Astrocyte (in vitro differentiated cells and primary cell): Measurements from ENCODE around the gene KRT73. TPM values are rescaled to one million over a fixed set of nuclear protein-coding genes. Genes with fewer than 3 reads are reported as not detected.

Experiments used
- DNase-seq: peaks from one replicate; pipeline ENCODE4 v3.0.0-alpha.2; 2010; ENCODE audit warnings: low read depth
- FAIRE-seq: peaks from 2 replicates; lab custom pipeline; 2011; peaks lifted over from hg19 to GRCh38; lab: Jason Lieb, UNC
- H2AFZ ChIP-seq: 2 replicates; pipeline ENCODE4 v1.6.0; 2012; ENCODE audit warnings: low read depth, low read length, inconsistent platforms
- H3K27ac ChIP-seq: 2 replicates; pipeline ENCODE4 v1.5.1; 2011; ENCODE audit warnings: low read depth, low read length, inconsistent platforms
- H3K27me3 ChIP-seq: 2 replicates; pipeline ENCODE4 v1.6.0; 2011; ENCODE audit warnings: low read length, inconsistent platforms; ENCODE audit not compliant: insufficient read depth
- H3K36me3 ChIP-seq: 2 replicates; pipeline ENCODE4 v1.5.1; 2011; ENCODE audit warnings: low read length, inconsistent platforms; ENCODE audit not compliant: insufficient read depth
- H3K4me1 ChIP-seq: 2 replicates; pipeline ENCODE4 v1.5.1; 2011; ENCODE audit warnings: low read length, inconsistent platforms; ENCODE audit not compliant: insufficient read depth
- H3K4me2 ChIP-seq: 2 replicates; pipeline ENCODE4 v1.6.0; 2012; ENCODE audit warnings: low read length, inconsistent platforms
- H3K4me3 ChIP-seq: 2 replicates; pipeline ENCODE4 v1.5.1; 2011; ENCODE audit warnings: low read depth, mild to moderate bottlenecking, low read length, inconsistent platforms; ENCODE audit not compliant: insufficient read depth
- H3K79me2 ChIP-seq: 2 replicates; pipeline ENCODE4 v1.6.0; 2012; ENCODE audit warnings: mild to moderate bottlenecking, low read length, inconsistent platforms; ENCODE audit not compliant: insufficient read depth
- H3K9ac ChIP-seq: 2 replicates; pipeline ENCODE4 v1.6.0; 2012; ENCODE audit warnings: mild to moderate bottlenecking, low read length, inconsistent platforms
- H3K9me3 ChIP-seq: 2 replicates; pipeline ENCODE4 v1.5.1; 2012; ENCODE audit warnings: low read depth, mild to moderate bottlenecking, low read length, inconsistent platforms; ENCODE audit not compliant: insufficient read depth
- H4K20me1 ChIP-seq: 2 replicates; pipeline ENCODE4 v1.6.0; 2012; ENCODE audit warnings: low read length, inconsistent platforms; ENCODE audit not compliant: insufficient read depth
- H3K27ac Mint-ChIP-seq: one replicate; pipeline ENCODE4 v1.8.0; 2021; ENCODE audit warnings: mild to moderate bottlenecking, mixed read lengths; ENCODE audit not compliant: unreplicated experiment
- H3K27me3 Mint-ChIP-seq: one replicate; pipeline ENCODE4 v1.8.0; 2021; ENCODE audit warnings: low read depth, mixed read lengths; ENCODE audit not compliant: unreplicated experiment
- H3K36me3 Mint-ChIP-seq: one replicate; pipeline ENCODE4 v1.8.0; 2021; ENCODE audit warnings: low read depth, mixed read lengths; ENCODE audit not compliant: unreplicated experiment
- H3K4me1 Mint-ChIP-seq: one replicate; pipeline ENCODE4 v1.8.0; 2021; ENCODE audit warnings: low read depth, mixed read lengths; ENCODE audit not compliant: unreplicated experiment
- H3K4me3 Mint-ChIP-seq: one replicate; pipeline ENCODE4 v1.8.0; 2021; ENCODE audit warnings: mild to moderate bottlenecking, moderate library complexity, mixed read lengths; ENCODE audit not compliant: unreplicated experiment
- H3K9me3 Mint-ChIP-seq: one replicate; pipeline ENCODE4 v1.8.0; 2021; ENCODE audit warnings: mild to moderate bottlenecking, mixed read lengths; ENCODE audit not compliant: unreplicated experiment
- CTCF ChIP-seq: IDR thresholded peaks from 2 replicates; pipeline ENCODE4 v1.5.1; 2011; ENCODE audit warnings: low read depth, mild to moderate bottlenecking, inconsistent platforms, low read length, moderate library complexity; ENCODE audit not compliant: insufficient read depth
- EZH2 ChIP-seq: IDR thresholded peaks from 2 replicates; pipeline ENCODE4 v1.6.1; 2012; ENCODE audit warnings: mild to moderate bottlenecking, low read length, inconsistent platforms; ENCODE audit not compliant: insufficient read depth
- total RNA-seq: library from RNA; stranded (reverse); gene quantifications from 2 replicates; pipeline ENCODE4 v1.2.1, GENCODE V29; 2021

The KRT73 gene
- total RNA-seq, 1 donor from 2014 or later, result not detected

- Mint-ChIP-seq H3K27me3 (peaks cover 73% of the 10 kb centered on the region), H3K9me3 (no peaks in the 10 kb centered on the region), H3K27ac (no peak overlapping the region), H3K4me1 (peaks cover 1% of the 10 kb centered on the region), H3K4me3 (no peak overlapping the region), H3K36me3 (no peaks in the 10 kb centered on the region)
- H3K4me1 ChIP-seq, result no peaks in the 10 kb centered on the region
- no peaks in the 10 kb centered on the region for H3K79me2 ChIP-seq
- no peak overlapping the region for H3K4me2 ChIP-seq
- H4K20me1 ChIP-seq, result no peaks in the 10 kb centered on the region
- no peak for DNase-seq
- no peaks in the 10 kb centered on the region for H3K36me3 ChIP-seq
- TF ChIP-seq EZH2 (no peak), CTCF (no peak)
- no peaks in the 10 kb centered on the region for H3K9me3 ChIP-seq
- H3K27ac ChIP-seq, result no peak overlapping the region
- peaks cover 27% of the 10 kb centered on the region for H3K27me3 ChIP-seq
- FAIRE-seq, result no peak
- H3K4me3 ChIP-seq, result no peak overlapping the region
- no peak overlapping the region for H3K9ac ChIP-seq
- H2AFZ ChIP-seq, result no peak overlapping the region
Measured at GRCh38 chr12:52658196-52658595, 39.8 kb upstream of the KRT73 start.

- Mint-ChIP-seq H3K27ac (no peak overlapping the region), H3K9me3 (no peaks in the 10 kb centered on the region), H3K27me3 (peaks cover 65% of the 10 kb centered on the region), H3K4me3 (no peak overlapping the region), H3K36me3 (no peaks in the 10 kb centered on the region), H3K4me1 (peaks cover 1% of the 10 kb centered on the region)
- Histone ChIP-seq H3K9me3 (no peaks in the 10 kb centered on the region), H3K4me3 (no peak overlapping the region), H3K4me1 (no peaks in the 10 kb centered on the region), H4K20me1 (no peaks in the 10 kb centered on the region), H2AFZ (no peak overlapping the region), H3K27me3 (peaks cover 20% of the 10 kb centered on the region), H3K36me3 (no peaks in the 10 kb centered on the region), H3K9ac (no peak overlapping the region), H3K4me2 (no peak overlapping the region), H3K27ac (no peak overlapping the region), H3K79me2 (no peaks in the 10 kb centered on the region)
- no peak for TF ChIP-seq EZH2
- TF ChIP-seq CTCF, result no peak
- no peak for FAIRE-seq
- DNase-seq, result no peak
Measured at GRCh38 chr12:52657250-52657902, 39.0 kb upstream of the KRT73 start.

- peaks cover 1% of the 10 kb centered on the region for H3K4me1 Mint-ChIP-seq
- Histone ChIP-seq H3K27me3 (peaks cover 20% of the 10 kb centered on the region), H2AFZ (no peak overlapping the region), H3K4me1 (no peaks in the 10 kb centered on the region), H3K4me2 (no peak overlapping the region), H3K27ac (no peak overlapping the region), H3K79me2 (no peaks in the 10 kb centered on the region), H3K4me3 (no peak overlapping the region), H4K20me1 (no peaks in the 10 kb centered on the region), H3K9me3 (no peaks in the 10 kb centered on the region), H3K9ac (no peak overlapping the region), H3K36me3 (no peaks in the 10 kb centered on the region)
- no peak for FAIRE-seq
- H3K9me3 Mint-ChIP-seq, result no peaks in the 10 kb centered on the region
- DNase-seq, result no peak
- no peaks in the 10 kb centered on the region for H3K36me3 Mint-ChIP-seq
- peaks cover 60% of the 10 kb centered on the region for H3K27me3 Mint-ChIP-seq
- no peak overlapping the region for H3K27ac Mint-ChIP-seq
- H3K4me3 Mint-ChIP-seq, result no peak overlapping the region
- TF ChIP-seq CTCF (no peak), EZH2 (no peak)
Measured at GRCh38 chr12:52656616-52657015, 38.3 kb upstream of the KRT73 start.
